ENCODE measurements around the gene MMEL1.

The MMEL1 gene

GRCh38 chr1:2625311-2625710 is 7.5 kb downstream of the MMEL1 start:
- no peak overlapping the region for H3K27ac ChIP-seq
- TF ChIP-seq ZFX (IDR thresholded peaks at IDR 0.05) (no peak), CTCF (conservative IDR thresholded peaks at IDR 0.05) (no peak)

- TF ChIP-seq CTCF (conservative IDR thresholded peaks at IDR 0.05) (no peak), ZFX (IDR thresholded peaks at IDR 0.05) (no peak)
- H3K27ac ChIP-seq, result no peak overlapping the region
Observed at GRCh38 chr1:2624735-2625300, 8.0 kb downstream of the MMEL1 start.

- no peak for TF ChIP-seq ZFX (IDR thresholded peaks at IDR 0.05)
- no peak for TF ChIP-seq CTCF (conservative IDR thresholded peaks at IDR 0.05)
Observed at GRCh38 chr1:2623571-2624337, 9.1 kb downstream of the MMEL1 start.

GRCh38 chr1:2617971-2618470 is 14.8 kb downstream of the MMEL1 start:
- H3K27ac ChIP-seq, result no peak overlapping the region
- no peak for TF ChIP-seq ZFX (IDR thresholded peaks at IDR 0.05)
- no peak for TF ChIP-seq CTCF (conservative IDR thresholded peaks at IDR 0.05)

More at GRCh38 chr1:2623571-2624337, 9.1 kb downstream of the MMEL1 start:
- H3K27ac ChIP-seq, result no peak overlapping the region

- H3K27ac ChIP-seq, result no peak overlapping the region
- TF ChIP-seq CTCF (conservative IDR thresholded peaks at IDR 0.05) (no peak), ZFX (IDR thresholded peaks at IDR 0.05) (no peak)
Observed at GRCh38 chr1:2614145-2614544, 18.7 kb downstream of the MMEL1 start.

- H3K27ac ChIP-seq, result no peak overlapping the region
- no peak for TF ChIP-seq ZFX (IDR thresholded peaks at IDR 0.05)
- TF ChIP-seq CTCF (conservative IDR thresholded peaks at IDR 0.05), result no peak
Observed at GRCh38 chr1:2612591-2613365, 20.0 kb downstream of the MMEL1 start.

All from C4-2B (cell line).